ENCODE data around the gene PCK1.

PCK1 gene

DNA sequence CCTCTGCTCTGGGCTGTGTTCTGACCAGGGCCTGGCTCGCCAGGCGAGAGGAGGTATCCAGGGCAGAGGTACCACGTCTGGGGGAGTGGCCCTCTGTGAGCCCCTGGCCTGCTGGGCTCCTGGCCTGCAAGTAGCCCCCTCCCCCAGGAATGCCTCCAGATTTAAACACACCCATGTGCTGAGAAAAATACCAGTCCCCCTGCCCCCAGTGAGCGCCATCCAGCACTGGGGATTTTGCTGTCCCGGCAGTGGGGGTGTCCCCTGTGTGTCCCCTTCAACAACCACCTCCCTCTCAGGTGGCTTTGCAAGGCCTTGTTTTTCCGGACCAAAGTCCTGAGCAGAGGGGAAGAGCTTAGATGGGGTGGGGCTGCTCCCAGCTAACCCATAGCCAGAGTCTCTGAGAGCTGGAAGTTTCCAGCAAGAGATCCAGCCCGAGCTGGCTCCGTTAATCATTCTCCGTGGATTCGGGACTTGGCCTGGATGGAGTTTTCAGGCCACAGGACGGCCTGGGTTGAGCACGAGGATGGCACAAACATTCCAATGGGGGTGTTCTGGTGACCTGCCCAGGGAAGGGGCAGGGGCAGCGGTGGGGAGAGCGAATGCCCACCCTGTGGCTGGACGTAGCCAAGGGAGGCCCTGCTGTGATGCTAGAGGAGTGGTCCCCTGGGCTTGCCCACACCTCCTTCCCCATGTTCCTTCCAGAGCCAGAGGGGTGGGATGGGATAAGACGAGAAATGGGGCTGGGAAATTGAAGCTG, 29.0 kb downstream of the PCK1 start:
- no peak for DNase-seq

- no peak for DNase-seq
Observed at GRCh38 chr20:57590485-57591288, 29.8 kb downstream of the PCK1 start.

- DNase-seq = no peak
Observed at GRCh38 chr20:57591289-57592229, 30.6 kb downstream of the PCK1 start.

- no peak for DNase-seq
Observed at GRCh38 chr20:57592263-57593092, 31.6 kb downstream of the PCK1 start.

- no peak for DNase-seq
Observed at GRCh38 chr20:57593134-57593886, 32.4 kb downstream of the PCK1 start.

- no peak for DNase-seq
Observed at GRCh38 chr20:57594092-57594951, 33.4 kb downstream of the PCK1 start.

DNA sequence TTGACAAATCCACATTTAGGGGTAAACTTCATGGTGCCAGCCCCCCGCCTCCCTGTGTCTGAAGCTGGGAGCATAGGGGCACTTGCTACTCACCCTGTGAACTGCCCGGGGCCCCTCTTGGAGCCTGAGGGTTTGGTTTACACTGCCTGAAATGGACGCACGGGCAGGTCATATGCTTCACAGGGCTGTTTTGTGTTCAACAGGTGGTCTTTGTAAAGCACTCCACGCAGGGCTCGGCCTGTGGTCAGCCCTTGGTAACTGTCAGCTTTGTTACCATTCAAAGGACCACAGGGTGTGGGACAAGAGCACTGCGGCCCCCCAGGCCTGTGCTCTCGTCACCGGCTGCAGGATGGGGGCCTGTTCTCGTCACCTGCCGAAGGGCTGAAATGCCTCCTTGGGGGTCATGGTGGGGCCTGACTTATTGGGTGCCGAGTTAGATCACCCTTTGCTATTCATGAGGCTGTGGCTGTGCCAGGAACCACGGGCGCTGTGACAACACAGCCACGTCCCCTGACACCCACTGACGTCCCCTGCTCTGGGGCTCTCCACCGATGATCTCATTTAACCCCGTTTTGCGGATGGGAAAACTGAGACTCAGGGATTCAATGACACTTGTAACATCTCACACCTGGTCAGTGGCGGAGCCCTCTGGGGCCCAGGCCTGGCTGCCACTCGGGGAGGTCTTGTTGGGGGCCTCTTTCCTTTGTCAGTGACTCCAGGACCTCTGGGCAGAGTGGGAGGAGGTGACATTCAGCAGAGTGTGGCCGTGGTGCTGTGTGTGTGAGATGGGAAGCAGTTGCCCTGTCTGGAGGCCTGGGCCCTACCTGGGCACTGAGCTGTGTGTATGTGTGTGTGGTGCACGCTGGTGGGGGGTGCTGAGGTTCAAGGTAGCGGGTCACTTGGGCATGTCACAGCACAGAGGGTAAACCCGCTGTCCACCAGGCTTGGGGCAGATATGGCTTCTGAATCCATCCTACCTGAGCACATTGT, 34.4 kb downstream of the PCK1 start:
- no peak for DNase-seq

DNA sequence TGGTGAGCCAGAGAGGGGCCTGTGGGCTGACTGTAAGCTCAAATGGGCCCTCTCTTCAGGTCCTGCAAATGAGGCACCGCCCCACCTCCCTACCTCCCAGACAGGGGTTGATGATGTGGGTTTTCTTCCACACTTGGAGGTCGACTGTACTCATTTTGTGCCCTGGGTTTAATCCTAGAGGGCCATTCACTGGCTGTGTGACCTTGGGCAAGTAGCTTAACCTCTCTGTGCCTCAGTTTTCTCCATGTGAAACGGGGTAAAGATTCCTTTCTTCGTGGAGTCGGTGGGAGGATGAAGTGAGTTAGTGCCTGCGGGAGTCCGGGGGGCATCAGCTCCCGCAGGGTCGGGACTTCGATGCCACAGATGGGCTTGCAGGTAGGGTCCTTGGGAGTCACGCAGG, 35.4 kb downstream of the PCK1 start:
- DNase-seq = no peak

DNA sequence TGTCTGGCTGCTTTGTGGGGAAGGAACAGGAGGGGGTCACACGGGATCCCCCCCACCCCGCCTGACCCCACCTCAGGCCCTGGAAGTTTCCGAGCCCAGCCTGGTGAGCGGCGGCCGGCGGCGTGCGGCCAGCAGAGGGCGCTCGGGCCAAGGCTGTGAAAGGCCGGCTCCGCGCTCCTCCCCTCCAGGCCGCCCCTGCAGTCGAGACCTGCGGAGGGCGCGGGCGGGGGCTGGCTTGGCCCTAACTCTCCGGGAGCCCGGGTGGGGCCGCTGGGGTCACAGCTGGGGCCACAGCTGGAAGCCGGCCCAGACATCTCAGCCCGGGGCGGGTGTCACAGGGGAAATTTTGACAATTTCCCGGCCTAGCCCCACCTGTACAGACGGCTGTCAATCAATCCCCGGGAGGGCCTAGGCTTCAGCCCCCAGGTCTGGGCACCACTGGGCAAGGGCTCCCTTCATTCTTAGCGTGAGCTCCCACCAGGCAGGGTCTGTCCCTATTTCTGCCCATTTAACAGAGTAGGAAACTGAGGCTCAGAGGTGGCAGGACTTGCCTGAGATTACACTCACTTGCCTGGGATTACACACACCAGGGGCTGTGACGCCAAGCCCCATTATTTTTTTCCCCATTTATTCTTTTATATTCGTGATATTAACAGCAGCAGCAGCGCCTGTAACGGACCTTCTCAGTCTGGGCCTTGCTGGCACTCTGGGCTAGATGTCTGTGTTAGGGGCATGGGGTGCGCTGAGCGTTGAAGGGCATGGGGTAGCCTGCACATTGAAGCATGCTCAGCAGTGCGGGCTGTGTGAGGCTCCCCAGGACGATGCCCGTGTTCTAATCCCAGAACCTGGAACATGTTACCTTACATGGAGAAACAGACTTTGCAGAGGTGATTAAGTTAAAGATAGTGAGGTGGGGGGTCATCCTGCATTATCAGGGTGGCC, 36.4 kb downstream of the PCK1 start:
- DNase-seq = peak; percentile 72

DNA sequence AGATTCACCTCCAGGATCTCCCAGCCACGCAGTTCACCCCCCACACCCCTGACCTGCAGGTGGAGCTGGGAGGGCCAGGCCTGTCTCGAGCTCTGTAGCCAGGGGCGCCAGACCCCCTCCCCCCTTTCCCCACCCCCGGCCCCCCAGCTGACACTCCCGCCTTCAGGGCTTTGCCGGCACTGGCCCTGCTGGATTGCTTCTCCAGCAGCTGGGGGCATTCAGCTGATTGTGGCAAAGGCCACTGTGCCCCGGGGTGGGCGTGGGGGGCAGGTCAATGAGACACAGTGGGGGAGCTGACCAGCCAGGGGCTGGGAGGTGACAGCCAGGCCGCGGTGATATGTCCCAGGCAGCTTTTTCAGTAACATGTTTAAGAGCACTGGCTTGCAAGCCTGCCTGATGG, 37.1 kb downstream of the PCK1 start:
- no peak for DNase-seq

- no peak for DNase-seq
Observed at GRCh38 chr20:57598491-57598890, 37.6 kb downstream of the PCK1 start.

DNA sequence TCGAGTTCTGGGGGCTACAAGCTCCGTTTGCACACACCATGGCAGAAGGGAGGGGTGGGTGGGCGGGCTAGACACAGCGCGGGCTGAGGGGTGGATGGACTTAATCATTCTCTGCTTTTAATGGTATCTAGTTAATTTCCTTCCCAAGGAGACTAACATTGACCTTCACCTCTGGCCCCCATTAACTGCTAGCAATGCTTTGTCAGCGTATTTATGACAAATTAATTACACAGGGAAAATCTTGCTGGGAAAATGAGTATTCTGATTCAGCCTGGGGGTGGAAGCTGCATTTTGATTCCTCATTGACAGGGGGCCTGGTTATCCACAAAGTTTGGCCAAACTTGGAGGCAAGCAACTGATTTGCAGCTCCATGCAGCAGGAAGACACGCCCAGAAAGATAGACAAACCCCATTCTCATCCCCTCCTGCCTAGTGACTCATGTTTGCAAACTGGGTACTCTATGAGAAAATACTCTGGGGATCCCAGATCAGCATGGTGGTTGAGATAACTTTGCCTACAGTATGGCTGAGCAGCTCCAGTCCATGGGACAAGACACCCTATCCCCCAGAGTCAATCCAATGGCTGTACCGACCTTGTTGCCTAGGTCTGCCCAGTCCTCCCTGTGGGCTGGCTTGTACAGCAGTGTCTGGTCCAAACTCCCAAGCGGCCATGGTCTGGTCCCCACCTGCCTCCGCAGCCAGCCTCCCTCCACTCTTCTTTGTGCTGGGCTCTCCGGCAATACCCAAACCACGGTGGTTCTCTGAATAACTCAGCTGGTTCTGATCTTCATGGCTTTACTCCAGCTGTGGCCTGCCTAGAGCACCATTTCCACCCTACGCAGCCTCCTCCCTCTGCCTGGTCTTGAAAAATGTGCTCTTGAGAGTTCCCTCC, 39.7 kb downstream of the PCK1 start:
- DNase-seq = no peak

- DNase-seq = no peak
Observed at GRCh38 chr20:57601211-57601570, 40.3 kb downstream of the PCK1 start.

DNA sequence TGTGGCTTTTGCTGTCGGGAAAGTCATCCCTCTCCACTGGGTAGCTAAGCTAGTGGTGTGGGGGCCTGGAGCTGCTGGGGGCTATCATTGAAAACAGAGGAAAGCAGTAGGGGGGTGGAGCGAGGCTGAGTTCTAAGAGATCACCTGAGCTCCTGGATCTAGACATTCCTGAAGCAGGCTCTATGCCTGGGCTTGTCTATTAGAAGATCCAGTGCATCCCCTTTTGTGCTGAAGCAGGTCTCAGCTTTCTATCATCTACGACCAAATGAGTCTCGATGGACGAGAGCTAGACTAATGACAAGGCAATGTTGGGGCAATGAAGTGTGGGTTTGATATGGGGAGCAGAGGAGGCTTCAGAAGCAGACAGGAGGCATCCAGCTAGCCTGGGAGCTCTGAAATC, 40.8 kb downstream of the PCK1 start:
- no peak for DNase-seq

- DNase-seq = no peak
Observed at GRCh38 chr20:57603120-57603519, 42.2 kb downstream of the PCK1 start.

DNA sequence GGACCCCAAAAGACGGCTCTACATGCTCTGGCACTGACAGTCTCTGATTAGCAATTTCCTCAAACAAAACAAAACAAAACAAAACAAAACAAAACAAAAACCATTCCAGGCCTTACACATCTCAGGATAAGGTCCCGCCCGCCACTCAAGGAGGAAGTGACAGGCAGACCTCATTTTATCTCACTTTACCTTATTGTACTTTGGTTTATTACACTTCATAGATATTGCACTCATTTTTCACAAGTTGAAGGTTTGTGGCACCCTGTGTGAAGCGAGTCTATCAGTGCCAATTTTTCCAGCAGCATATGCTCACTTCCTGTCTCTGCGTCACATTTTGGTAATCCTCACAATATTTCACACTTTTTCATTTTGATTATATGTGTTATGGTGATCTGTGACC, 44.1 kb downstream of the PCK1 start:
- DNase-seq = no peak

GRCh38 chr20:57605878-57606277, 45.0 kb downstream of the PCK1 start:
- no peak for DNase-seq
